HepG2 (cell line): ENCODE measurements around the gene STAP2. TPM values are rescaled to one million over a fixed set of nuclear protein-coding genes. Genes with fewer than 3 reads are reported as not detected.

Experiments used
- ATAD3A ChIP-seq: sonication (generic); formaldehyde crosslinking; IDR thresholded peaks from 2 replicates; pipeline ENCODE4 v1.4.0; 2020; ENCODE audit warnings: missing genetic modification reagents
- BCL6 ChIP-seq: IDR thresholded peaks from 2 replicates; pipeline ENCODE4 v1.6.1; 2016; ENCODE audit warnings: missing genetic modification reagents, missing compliant biosample characterization
- CEBPG ChIP-seq: IDR thresholded peaks from 2 replicates; pipeline ENCODE4 v1.6.1; 2016
- DR1 ChIP-seq: sonication (generic); formaldehyde crosslinking; IDR thresholded peaks from 2 replicates; pipeline ENCODE4 v1.8.0; 2021; ENCODE audit warnings: mild to moderate bottlenecking, missing genetic modification reagents, inconsistent platforms
- DZIP1 ChIP-seq: sonication (generic); formaldehyde crosslinking; IDR thresholded peaks from 2 replicates; pipeline ENCODE4 v1.5.0; 2020; ENCODE audit warnings: mild to moderate bottlenecking, missing genetic modification reagents
- ISL2 ChIP-seq: sonication (generic); formaldehyde crosslinking; IDR thresholded peaks from 2 replicates; pipeline ENCODE4 v1.5.0; 2020; ENCODE audit warnings: missing genetic modification reagents
- ISX ChIP-seq: sonication (generic); formaldehyde crosslinking; conservative IDR thresholded peaks from 2 replicates; pipeline ENCODE4 v1.5.0; 2020; ENCODE audit warnings: missing genetic modification reagents
- JUNB ChIP-seq: sonication (generic); formaldehyde crosslinking; IDR thresholded peaks from 2 replicates; pipeline ENCODE4 v1.8.0; 2022; ENCODE audit warnings: missing genetic modification reagents, mild to moderate bottlenecking, borderline replicate concordance
- MTA3 ChIP-seq: sonication (generic); formaldehyde crosslinking; IDR thresholded peaks from 2 replicates; pipeline ENCODE4 v1.4.0; 2020; ENCODE audit warnings: missing genetic modification reagents
- MTERF4 ChIP-seq: sonication (generic); formaldehyde crosslinking; IDR thresholded peaks from 2 replicates; pipeline ENCODE4 v1.8.0; 2023; ENCODE audit warnings: mild to moderate bottlenecking, missing genetic modification reagents
- POGZ ChIP-seq: sonication (generic); formaldehyde crosslinking; IDR thresholded peaks from 2 replicates; pipeline ENCODE4 v1.4.0; 2020; ENCODE audit warnings: mild to moderate bottlenecking, missing genetic modification reagents
- RBFOX2 ChIP-seq: fragments of 200-400 bp; formaldehyde crosslinking; IDR thresholded peaks from 2 replicates; pipeline ENCODE4 v1.6.1; 2017; ENCODE audit warnings: low read depth, mild to moderate bottlenecking, low read length
- SIN3A ChIP-seq: IDR thresholded peaks from 2 replicates; pipeline ENCODE4 v1.6.1; 2011; ENCODE audit warnings: low read depth, mild to moderate bottlenecking, control low read depth, low read length, borderline replicate concordance
- SMAD1 ChIP-seq: sonication (generic); formaldehyde crosslinking; IDR thresholded peaks from 2 replicates; pipeline ENCODE4 v1.4.0; 2020; ENCODE audit warnings: missing genetic modification reagents, low read depth, mild to moderate bottlenecking, borderline replicate concordance
- SMAD3 ChIP-seq: sonication (generic); formaldehyde crosslinking; IDR thresholded peaks from 2 replicates; pipeline ENCODE4 v1.4.0; 2020; ENCODE audit warnings: missing genetic modification reagents
- SMARCC2 ChIP-seq: fragments of 450-650 bp; IDR thresholded peaks from 2 replicates; pipeline ENCODE4 v1.6.1; 2017; ENCODE audit warnings: antibody characterized with exemption, mild to moderate bottlenecking
- XRCC5 ChIP-seq: fragments of 200-400 bp; formaldehyde crosslinking; optimal IDR thresholded peaks from 2 replicates; pipeline ENCODE3; 2017; ENCODE audit warnings: mild to moderate bottlenecking, low read length
- ZBTB42 ChIP-seq: sonication (generic); formaldehyde crosslinking; IDR thresholded peaks from 2 replicates; pipeline ENCODE4 v1.5.0; 2020; ENCODE audit warnings: mild to moderate bottlenecking, missing genetic modification reagents
- ZFP62 ChIP-seq: sonication (generic); formaldehyde crosslinking; IDR thresholded peaks from 2 replicates; pipeline ENCODE4 v1.4.0; 2020; ENCODE audit warnings: missing genetic modification reagents
- ZFYVE20 ChIP-seq: sonication (generic); formaldehyde crosslinking; IDR thresholded peaks from 2 replicates; pipeline ENCODE4 v1.8.0; 2023; ENCODE audit warnings: low read depth, mild to moderate bottlenecking, moderate library complexity, missing genetic modification reagents, borderline replicate concordance
- ZKSCAN8 ChIP-seq: IDR thresholded peaks from 2 replicates; pipeline ENCODE4 v1.6.1; 2016; ENCODE audit warnings: borderline replicate concordance, missing genetic modification reagents, missing compliant biosample characterization
- ZNF281 ChIP-seq: sonication (generic); formaldehyde crosslinking; IDR thresholded peaks from 2 replicates; pipeline ENCODE4 v1.4.0; 2020; ENCODE audit warnings: missing genetic modification reagents, borderline replicate concordance
- ZNF333 ChIP-seq: sonication (generic); formaldehyde crosslinking; IDR thresholded peaks from 2 replicates; pipeline ENCODE4 v1.4.0; 2020; ENCODE audit warnings: mild to moderate bottlenecking, missing genetic modification reagents, borderline replicate concordance
- ZNF446 ChIP-seq: sonication (generic); formaldehyde crosslinking; IDR thresholded peaks from 2 replicates; pipeline ENCODE4 v1.5.0; 2020; ENCODE audit warnings: mild to moderate bottlenecking, missing genetic modification reagents
- polyA plus RNA-seq, 8 experiments: library from polyadenylated mRNA; depleted of rRNA in 3 of 8; stranded (reverse) in 7 of 8; unstranded in 1 of 8; fragments of >200 nt; fragmentation: Illumina TruSeq in 4 of 8; extraction: Trizol in 4 of 8; gene quantifications; 2 replicates each; pipeline versions ENCODE4 v1.2.1 to v1.2.3, GENCODE V29; 2011 to 2016; ENCODE audit warnings: low read depth in 4 of 8, missing spikeins in 1 of 8, mixed read lengths in 1 of 8; ENCODE audit not compliant: insufficient read depth in 1 of 8
- total RNA-seq, 5 experiments: library from RNA; depleted of rRNA; stranded (reverse); fragments of >200 nt; fragmentation: Illumina TruSeq; extraction: Trizol; gene quantifications; 2 replicates each; pipeline ENCODE4 v1.2.3, GENCODE V29; 2016; ENCODE audit warnings: low read depth in 1 of 5

Gene STAP2
- total and polyA plus RNA-seq, 2 of the 13 experiments (the other 11 are each of a cell fraction or from before 2014, with no cell fraction given): 39.0 to 43.7 TPM

- TF ChIP-seq ATAD3A: no peak
- TF ChIP-seq ZBTB42: no peak
- TF ChIP-seq POGZ (CRISPR knock-in tag): peak; percentile 58
- TF ChIP-seq ISL2 (CRISPR knock-in tag): 0 out of 2 replicates have a peak, but pooled peaks have one; percentile 46
- TF ChIP-seq JUNB: no peak
- peak; percentile 32; the same call in 1 of the 2 replicates for TF ChIP-seq SMAD1
- peak; percentile 85 for TF ChIP-seq ZNF281 (CRISPR knock-in tag)
- 0 out of 2 replicates have a peak, but pooled peaks have one; percentile 32 for TF ChIP-seq DZIP1 (CRISPR knock-in tag)
- no peak for TF ChIP-seq MTA3 (CRISPR knock-in tag)
- TF ChIP-seq SMARCC2: no peak
- no peak for TF ChIP-seq MTERF4
- peak; percentile 68 for TF ChIP-seq XRCC5
- TF ChIP-seq ZFP62 (CRISPR knock-in tag): no peak
- TF ChIP-seq ZFYVE20 (CRISPR knock-in tag): no peak
- peak; percentile 79 for TF ChIP-seq RBFOX2
- TF ChIP-seq ZKSCAN8 (CRISPR knock-in tag): no peak; the same call in 1 of the 2 replicates
- peak; percentile 72 for TF ChIP-seq BCL6 (CRISPR knock-in tag)
- peak; percentile 64; the same call in 1 of the 2 replicates for TF ChIP-seq DR1 (CRISPR knock-in tag)
- TF ChIP-seq CEBPG (CRISPR knock-in tag): peak; percentile 61
- TF ChIP-seq ISX (CRISPR knock-in tag): no peak
- TF ChIP-seq ZNF446 (CRISPR knock-in tag): no peak
- peak; percentile 77; the same call in 1 of the 2 replicates for TF ChIP-seq SIN3A
- 0 out of 2 replicates have a peak, but pooled peaks have one; percentile 42 for TF ChIP-seq ZNF333 (CRISPR knock-in tag)
- TF ChIP-seq SMAD3 (CRISPR knock-in tag): peak; percentile 19; the same call in 1 of the 2 replicates
Measured at GRCh38 chr19:4374498-4375163, 36.0 kb upstream of the STAP2 start (continued).
